ENCODE results near the gene UBXN11.

DNA sequence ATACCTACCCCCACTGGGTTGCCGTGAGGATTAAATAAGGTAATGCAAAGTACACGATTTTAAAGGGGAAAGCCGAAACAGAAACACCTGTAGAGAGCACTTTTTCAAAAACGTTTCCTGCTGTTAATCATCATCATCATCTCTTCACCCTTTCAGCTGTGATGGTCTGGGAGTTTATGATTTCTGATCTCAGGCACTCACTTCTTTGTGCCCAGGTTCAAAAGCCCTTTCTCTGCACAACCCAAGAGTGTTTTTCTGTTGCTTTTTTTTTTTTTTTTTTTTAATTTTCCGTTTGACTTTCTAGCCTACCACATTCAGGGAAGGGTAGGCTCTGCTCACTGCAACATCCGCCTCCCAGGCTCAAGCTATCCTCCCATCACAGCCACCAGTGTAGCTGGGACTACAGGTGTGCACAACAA, 936 bp upstream of the UBXN11 start:
- TF ChIP-seq, protein P1, sequence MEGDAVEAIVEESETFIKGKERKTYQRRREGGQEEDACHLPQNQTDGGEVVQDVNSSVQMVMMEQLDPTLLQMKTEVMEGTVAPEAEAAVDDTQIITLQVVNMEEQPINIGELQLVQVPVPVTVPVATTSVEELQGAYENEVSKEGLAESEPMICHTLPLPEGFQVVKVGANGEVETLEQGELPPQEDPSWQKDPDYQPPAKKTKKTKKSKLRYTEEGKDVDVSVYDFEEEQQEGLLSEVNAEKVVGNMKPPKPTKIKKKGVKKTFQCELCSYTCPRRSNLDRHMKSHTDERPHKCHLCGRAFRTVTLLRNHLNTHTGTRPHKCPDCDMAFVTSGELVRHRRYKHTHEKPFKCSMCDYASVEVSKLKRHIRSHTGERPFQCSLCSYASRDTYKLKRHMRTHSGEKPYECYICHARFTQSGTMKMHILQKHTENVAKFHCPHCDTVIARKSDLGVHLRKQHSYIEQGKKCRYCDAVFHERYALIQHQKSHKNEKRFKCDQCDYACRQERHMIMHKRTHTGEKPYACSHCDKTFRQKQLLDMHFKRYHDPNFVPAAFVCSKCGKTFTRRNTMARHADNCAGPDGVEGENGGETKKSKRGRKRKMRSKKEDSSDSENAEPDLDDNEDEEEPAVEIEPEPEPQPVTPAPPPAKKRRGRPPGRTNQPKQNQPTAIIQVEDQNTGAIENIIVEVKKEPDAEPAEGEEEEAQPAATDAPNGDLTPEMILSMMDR (IDR thresholded peaks at IDR 0.05), result no peak
- TF ChIP-seq POLR2AphosphoS5 (IDR thresholded peaks at IDR 0.05), result no peak

All from esophagus muscularis mucosa (tissue), 3 donors.